EH (cell line): Measurements from ENCODE around the gene BTBD2.

Experiments
- DNase-seq: peaks from one replicate; pipeline ENCODE4 v3.0.0-alpha.2; 2015; ENCODE audit warnings: low read depth

BTBD2 gene

DNA sequence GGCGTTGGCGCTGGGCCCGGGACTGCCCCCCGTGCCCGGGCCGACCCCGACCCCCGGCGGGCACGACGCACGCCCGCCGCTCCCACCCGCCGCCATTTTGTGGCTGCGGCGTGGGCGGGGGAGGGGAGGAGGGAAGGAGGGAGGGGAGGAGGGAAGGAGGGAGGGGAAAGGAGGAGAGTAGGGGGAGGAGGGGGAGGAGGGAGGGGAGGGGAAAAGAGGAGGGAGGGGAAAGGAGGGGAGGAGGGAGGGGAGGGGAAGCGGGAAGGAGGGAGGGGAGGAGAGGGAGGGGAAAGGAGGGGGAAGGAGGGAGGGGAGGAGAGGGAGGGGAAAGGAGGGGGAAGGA, at the start of gene BTBD2:
TSS of gene BTBD2 (minus strand) at position 107 of the 343 bp plus-strand sequence. CDS start at position 96, 11 bp downstream.
- DNase-seq: peak; percentile 81

DNA sequence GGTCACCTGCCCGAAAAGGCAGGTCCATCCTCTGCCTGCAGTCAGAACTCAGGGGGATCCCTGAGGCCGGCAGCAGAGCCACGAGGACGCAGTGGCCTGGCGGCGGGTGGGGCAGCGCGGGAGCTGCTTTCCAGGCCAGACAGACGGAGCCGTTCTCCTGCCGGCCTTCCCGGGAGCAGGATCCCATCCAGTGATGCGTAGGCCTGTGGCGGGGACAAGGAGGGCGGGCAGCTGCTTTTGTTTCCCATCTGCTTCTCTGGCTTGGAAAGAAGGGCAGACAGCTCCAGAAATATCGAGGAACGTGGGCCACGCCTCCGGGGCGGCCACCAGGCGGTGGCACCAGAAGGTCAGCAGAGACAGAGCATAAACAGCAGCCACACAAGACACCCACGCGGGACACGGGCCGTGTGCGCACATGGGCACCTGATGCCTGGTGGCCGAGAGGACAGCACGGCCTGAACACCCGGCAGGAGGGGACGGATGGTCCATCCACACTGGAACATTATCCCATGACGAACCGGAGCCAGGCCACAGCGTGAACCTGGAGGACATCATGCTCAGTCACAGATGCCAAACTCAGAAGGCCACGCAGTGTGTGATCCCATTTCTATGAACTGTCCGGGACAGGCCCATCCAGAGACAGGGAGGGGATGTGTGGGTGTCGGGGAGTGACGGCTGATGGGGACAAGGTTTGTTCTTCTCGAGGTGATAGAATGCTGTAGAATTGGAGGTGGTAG, 49.4 kb upstream of the BTBD2 start:
- peak; percentile 41 for DNase-seq

DNA sequence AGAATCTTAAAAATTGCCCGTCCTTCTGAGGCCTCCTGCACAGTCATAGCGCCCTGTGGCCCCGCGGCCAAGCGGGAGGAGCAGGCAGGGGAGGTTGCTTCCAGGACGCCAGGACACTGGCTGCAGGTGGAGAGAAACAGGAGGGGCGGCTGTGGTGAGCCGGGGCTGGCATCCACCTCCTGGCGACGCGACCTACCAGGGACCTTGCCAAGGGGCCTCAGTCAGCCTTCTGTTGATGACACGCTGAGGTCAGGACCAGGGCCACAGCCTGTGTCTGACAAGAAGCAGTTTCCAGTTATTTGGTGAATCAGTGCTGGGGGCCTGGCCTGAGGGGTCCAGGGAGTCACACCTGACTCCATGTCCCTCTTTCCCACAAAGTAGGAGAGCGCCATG, 48.9 kb upstream of the BTBD2 start:
- DNase-seq: no peak

DNA sequence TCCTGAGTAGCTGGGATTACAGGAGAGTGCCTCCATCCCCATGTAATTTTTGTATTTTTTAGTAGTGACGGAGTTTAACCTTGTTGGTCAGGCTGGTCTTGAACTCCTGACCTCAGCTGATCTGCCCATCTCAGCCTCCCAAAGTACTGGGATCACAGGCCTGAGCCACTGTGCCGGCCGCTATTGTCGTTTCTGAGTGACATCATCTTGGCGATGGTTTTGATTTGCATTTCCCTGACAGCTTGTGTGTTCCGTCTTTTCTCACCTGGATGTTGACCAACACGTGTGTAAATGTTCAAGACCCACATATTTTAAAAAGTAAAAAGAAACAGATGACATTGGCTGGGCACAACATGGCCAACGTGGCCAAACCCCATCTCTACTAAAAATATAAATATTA, 48.3 kb upstream of the BTBD2 start:
- no peak for DNase-seq

DNA sequence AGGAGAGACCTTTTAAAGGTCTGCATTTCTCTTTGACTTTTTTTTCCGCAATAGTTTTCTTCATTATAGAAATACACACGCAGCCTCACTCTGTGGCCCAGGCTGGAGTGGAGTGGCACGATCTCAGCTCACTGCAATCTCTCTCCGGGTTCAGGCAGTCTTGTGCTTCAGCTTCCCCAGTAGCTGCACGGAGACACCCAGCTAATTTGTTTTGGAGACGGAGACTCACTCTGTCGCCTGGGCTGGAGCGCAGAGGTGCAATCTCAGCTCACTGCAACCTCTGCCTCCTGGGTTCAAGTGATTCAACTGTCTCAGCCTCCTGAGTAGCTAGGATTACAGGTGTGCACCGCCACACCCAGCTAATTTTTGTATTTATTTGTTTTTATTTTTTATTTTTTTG, 47.3 kb upstream of the BTBD2 start:
- no peak for DNase-seq

DNA sequence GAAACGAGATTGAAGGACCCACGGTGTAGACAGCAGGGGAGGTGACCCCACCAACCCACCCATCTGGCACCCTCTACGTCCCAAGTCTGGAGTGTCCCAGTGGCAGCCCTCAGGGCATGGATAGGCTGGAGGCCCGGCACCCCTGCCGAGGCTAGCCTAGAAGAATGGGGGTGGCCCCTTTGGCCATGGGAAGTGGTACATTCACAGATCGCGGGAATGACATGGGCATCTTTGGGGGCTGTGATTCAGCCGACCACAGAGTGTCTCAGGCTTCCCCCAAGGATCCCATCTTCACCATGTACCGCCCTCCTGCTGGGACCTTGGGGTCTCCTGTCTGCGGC, 46.8 kb upstream of the BTBD2 start:
- DNase-seq: no peak

DNA sequence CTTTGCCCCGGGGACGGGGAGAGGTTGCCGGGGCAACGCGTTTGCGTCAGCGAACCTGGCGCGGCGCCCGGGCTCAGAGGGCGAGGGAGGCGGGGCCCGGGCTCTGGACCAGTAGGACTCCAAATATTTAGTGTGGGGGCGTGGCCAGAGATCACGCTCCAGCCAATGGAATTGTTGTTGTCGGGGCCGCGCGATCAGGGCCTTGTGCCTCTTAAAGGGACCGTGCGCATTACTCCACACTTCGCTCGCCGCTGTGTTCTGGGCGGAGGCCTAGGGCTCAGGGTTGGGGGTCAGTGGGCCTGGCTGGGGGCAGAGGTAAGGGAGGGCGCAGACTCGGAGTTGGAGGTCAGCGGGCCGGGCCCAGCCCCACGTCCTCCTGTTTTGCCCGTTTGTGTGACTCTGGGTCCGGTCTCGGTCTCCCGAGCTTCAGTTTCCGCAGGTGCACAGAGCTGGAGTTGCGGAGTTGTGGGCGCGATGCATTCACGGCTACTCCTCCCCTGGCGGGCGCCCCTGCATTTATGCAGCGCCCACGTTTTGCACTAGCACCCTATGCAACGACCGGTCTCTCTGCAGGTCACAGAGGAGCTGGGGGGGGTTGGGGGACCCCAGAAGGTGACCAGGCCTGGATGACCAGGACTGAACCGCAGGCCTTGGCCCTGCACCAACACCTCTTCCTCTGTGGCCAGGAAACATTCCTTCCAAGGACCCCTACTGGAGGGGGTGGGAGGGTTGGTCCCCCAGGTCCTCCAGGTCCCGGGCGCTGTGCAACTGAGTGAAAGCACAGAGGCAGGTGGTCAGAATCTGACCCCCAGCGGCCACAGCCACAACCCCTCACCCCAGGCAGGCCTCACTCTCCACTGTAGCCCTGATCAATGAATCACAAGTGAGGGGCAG, 46.2 kb upstream of the BTBD2 start:
- DNase-seq: peak; percentile 98

DNA sequence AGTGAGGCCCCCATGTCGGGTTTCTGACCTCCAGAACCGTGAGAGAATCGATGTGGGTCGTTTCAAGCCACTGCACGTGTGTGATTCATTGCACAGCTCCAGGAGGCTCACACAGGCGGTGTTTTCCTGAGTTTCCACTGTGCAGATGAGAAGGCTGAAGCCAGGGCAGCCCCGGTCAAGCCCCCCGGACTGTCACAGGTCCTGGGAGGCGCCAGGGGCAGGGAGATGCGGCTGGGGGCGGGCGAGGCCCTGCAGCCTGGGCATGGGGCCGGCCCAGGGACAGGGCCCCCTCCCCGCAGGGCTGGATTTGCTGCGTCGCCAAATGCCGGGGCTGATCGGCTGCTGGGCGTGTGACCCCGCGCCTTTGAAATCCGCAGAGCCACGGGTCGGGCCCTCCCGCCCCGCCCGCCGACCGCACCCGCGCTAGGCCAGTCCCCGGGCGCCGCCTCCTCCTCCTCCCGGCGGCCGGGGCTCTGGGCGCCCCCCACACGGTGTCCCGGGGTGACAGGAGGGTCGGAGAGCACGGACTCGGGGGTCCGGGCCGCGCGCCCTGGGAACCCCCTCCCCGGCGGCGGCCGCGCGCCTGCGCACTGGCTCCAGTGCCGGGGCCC, 45.5 kb upstream of the BTBD2 start:
- peak; percentile 79 for DNase-seq

DNA sequence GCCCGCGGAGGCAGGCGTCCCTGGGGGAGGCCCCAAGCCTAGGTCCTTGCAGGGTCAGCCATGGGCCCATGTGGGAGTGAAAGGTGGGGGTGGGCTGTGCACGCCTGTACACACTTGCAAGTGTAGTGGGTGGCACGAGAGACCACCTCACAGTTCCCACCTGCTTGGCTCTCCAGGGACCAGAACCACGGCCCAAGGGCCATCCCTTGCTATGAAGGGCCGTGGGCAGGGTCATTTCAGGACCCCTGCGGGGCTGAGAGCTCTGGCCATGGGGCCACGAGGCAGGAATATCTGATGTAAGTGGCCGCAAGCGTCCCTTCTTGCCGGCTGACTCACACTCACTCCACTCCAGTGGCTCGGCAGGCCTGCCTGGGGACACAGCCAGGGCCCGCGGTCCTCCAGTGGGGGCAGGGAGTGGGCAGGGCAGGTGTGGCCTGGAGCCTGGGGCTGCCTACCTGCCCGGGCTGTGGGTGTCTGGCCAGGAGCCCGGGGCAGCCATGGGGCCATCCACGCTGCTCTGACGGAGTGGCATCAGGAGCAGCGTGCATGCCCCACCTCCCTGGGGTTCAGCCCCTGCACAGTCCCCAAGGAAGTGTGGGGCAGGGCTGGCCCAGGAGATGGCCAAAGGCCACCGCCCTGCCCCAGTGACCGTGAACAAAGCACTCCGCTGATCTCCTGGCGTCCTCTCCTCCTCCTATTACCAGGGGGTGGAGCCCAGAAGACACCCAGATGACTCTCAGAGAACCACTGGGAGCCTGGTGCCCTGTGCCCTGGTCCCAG, 44.1 kb upstream of the BTBD2 start:
- DNase-seq: peak; percentile 92

DNA sequence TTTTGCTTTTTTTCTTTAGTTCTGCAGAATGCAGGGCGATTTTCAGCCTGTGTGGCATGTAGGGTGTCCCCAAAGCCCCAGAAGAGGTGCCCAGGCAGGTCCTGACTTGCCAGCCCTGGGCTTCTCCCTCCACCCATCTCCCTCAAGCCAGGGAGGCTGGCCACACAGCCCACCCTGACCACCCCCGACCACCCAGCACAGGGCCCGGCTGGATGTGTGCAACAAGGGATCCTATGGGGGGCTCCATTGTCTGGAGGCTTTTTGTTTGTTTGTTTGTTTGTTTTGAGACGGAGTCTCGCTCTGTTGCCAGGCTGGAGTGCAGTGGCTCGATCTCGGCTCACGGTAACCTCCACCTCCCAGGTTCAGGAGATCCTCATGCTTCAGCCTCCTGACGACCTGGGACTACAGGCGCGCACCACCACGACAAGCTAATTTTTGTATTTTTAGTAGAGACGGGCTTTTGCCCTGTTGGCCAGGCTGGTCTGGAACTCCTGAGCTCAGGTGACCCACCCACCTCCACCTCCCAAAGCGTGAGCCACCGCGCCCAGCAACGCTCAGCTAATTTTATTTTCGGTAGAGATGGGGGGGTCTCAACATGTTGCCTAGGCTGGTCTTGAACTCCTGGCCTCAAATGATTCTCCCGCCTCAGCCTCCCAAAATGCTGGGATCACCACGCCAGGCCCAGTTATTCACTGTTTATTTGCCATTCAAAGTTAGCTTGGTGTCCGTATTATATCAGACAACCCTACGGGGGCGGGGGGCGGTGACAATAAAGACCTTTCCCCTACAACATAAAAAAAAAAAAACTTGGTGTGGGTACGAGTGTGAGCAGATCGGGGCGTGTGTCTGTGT, 43.3 kb upstream of the BTBD2 start:
- DNase-seq: no peak

DNA sequence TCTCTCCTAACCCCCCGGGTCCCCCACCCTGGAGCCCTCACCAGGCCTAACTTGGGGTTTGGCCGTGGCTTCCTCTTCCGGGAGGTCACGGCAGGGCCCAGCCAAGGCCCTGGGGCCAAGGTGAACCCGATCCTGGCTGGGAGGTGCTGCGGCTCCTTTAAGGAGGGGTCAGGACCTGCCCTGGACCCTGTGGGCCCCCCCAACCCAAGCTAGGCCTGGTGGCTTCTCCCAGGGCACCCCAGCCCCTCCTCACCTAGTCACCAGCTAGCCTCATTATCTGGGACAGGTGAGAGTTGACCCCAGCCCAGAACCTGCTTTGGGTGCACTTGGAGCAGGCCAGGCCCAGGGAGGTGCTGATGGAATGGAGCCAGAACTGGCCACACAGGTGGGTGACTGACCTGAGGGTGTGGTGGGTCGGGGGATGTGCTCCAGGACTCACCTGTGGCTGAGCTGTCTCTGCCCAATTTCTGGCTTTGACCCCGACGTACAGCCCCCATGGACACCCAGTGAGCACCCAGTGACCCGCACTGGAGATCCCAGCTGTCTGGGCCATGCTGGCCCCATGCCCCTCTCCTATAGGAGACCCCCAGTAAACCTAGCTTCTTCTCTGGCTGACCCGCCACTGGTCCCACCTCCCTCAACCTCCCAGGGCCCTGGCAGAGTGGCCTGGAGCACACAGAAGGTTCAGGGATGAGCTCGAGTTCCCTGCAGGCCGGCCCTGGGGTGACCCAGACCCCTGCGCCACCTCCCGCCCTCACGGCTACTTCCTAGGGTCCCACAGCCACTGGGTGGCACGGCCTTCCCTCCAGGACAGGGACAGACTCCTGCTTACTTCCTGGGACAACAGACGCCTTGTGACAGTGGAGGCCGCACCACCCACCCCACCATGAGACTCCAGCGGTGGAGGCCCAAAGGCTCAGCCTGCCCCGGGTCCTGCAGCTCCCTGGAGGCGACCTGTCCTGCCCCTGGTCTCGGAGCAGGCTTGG, 42.3 kb upstream of the BTBD2 start:
- DNase-seq: no peak

DNA sequence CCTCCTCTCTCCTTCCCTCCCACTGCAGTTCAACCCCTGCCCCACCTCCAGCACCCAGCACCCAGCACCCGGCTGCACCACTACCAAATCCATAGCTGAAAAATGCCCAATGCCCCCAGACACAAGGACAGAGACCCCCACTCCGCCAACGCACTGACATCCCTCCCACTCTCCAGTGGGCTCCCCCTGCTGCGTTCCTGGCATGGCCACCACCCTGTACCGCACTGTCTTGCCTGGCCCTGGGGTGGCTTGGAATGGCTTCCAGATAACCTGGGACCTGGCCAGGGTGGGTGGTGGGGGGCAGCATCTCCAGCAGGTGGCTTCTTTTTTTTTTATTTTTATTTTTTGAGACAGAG, 41.3 kb upstream of the BTBD2 start:
- no peak for DNase-seq

DNA sequence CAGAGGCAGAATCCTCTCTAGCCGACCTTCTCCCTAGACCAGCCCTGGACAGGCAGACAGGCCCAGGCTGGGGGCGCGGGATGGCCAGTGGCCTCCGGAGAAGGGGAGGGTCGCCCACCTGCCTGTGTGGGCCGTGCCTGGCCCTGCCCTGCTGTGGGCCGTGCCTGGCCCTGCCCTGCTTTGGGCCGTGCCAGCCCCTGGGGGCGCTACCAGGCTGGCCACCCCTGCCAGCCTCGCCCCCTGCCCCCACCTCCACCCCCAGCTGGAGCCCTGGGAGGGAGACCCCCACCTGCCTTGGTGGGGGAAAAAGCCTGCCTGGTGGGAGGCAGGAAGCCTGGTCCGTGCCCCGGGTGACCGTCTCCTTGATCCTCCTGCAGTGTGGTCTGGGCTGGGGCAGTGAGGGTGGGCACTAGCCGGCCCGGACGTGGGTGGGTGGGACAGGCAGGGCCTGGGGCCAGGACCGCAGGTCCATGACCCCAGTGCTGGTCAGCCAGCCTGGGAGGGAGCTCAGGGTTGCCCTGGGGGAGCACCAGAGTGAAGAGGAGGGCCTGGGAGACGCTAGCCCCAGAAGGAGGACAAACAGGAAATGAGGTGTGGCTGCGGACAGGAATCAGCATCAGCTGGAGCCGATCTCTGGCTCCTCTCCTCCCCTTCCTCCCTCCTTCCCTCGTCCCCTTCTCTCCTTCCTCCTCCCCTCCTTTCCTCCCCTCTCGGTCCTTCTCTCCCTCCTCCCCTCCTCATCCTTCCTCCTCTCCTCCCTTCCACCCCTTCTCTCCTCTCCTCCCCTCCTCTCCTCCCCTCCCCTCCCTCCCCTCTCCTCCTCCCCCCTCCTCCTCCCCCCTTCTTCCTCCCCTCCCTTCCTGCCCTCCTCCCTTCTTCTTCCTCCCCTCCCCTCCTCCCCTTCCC, 40.7 kb upstream of the BTBD2 start:
- peak; percentile 87 for DNase-seq

DNA sequence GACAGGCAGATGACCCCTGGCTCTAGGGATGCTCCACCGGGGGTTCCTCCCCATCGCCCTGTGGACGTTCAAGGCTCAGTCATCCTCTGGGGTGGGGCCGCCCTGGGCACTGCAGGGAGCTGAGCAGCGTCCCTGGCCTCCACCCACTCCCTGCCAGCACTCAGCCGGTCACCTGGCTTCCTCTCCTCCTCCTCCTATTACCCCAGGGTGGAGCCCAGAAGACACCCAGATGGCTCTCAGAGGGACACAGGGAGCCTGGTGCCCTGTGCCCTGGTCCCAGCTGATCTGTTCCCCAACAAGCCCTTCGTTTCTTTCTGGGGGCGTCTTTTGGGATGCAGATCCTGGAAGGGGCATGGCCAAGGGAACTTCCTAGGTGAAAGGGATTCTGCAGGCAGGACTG, 39.2 kb upstream of the BTBD2 start:
- no peak for DNase-seq

DNA sequence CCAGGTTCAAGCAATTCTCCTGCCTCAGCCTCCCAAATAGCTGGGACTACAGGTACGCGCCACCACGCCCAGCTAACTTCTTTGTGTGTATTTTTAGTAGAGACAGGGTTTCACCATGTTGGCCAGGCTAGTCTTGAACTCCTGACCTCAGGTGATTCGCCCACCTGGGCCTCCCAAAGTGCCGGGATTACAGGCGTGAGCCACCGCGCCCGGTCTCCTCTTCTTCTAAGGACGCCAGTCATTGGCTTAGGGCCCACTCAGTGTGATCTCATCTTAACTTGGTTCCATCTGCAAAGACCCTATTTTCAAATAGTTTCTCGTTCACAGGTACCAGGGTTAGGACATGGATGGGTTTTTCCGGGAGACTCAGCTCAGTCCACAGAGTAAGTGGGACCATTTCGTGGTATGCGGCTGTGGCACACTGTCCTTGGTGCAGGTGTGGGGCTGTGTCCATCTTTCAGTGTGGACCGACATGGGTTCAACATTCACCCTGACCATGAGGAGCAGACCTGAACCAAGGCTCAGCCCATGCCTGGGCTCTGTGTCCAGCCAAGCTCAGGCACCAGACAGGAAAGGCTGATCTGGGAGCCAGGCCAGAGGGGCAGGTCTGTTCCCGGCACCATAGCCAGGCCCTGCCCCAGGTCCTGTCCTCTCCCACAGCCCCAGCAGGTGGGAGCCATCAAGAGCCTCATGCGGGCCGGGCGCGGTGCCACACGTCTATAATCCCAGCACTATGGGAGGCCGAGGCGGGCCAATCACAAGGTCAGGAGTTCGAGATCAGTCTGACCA, 38.3 kb upstream of the BTBD2 start:
- no peak for DNase-seq

DNA sequence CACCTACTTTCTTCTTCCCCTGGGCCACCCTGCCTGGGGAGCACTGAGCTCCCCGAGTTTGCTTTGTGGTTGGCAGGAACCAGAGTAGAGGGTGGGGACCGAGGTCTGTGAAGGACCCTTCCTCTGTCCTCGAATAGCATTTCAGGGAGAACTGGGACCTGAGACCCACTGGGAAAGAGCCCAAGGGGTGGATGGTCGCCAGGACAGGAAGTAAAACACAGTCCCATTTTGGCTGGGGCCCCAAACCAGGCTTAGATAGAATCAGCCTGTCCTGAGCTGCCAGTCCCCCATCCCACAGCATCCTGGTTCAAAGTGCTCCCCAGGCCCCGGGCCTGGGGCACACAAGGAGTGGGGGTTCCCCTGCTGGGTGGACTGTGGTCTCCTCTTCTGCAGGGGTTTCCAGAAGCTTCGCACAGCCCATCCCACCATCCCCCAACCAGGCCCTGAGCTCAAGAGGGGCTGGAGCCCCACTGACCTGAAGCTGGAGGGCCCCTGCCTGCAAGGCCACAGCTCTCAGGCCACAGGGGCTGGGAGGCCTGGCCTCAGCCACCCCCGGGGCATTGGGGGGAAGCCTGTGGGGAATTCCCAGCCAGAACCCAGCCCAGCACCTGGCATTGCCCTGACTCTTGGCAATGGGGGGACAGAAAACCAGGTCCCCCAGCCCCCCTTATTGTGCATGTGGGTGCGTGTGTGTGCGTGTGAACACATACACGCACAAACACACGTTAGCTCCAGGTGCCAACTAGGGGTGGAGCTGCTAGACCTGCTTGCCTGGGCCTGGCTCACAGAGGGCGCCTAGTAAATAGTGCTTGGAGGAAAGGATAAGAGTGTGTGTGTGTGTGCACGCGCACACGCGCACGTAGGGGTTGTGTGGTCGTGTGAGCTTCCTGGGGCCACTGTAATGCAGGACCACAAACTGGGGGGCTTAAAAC, 36.5 kb upstream of the BTBD2 start:
- DNase-seq: peak; percentile 28
